DLD1 (cell line): ENCODE measurements around the gene PPP2R5C.
"Not testable (repeated sequence)": the region's sequence is repeated elsewhere in the genome, so short reads cannot be mapped to it uniquely, and the experiment has no call there.

ENCODE experiments used
- in situ Hi-C: cut with HindIII; loops from 2 replicates; pipeline ENCODE4 v1.10.0; 2017; ENCODE audit warnings: low sequenced_read_pairs

PPP2R5C gene

DNA sequence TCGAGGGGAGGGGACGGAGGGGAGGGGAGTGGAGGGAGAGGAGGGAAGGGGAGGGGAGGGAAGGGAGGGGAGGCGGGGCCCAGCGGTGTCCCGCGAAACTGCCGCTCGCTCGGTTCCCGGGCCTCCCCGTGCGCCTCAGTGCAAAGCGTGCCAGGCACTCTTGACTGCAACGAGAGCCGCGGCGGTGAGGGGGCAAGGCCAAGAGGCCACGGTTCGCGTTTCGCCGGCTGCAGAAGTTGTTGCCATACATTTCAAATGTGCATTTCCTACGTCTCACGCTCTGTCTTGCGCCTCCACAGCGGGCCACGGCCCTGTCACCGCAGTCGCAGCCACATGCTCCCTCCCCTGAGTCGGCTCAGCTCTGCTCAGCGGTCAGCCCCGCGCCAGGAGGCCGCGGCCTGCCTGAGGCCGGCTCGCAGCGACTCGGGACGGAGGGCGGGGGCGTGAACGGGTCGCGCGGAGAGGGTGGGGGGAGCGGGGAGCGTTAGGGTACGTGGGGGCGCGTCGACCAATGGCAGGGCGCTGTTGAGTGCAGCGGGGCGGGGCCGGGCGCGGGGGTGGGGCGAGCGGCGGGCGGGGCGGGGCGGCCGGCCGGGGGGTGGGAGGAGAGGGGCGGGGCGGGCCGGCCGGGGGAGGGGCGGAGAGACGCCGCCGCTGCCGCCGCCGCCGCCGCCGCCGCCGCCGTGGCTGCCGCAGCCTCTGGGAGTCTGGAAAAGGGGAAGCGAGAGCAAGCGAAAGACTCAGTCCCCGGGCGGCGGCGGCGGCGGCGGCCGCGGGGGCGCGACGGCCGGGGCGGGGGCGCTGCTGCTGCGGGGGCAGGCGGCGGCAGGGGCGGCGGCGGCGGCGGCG is at the start of gene PPP2R5C:
Gene PPP2R5C, plus strand, starts transcription at position 678 of the 849 bp plus-strand sequence. CDS start 185 bp downstream, outside the sequence.
- in situ Hi-C loops: no loop called here

- in situ Hi-C loops: loop anchor here (25.0 kb wide), 1 partner anchor 250 kb away; the partner anchor contains the start of gene DYNC1H1
Measured at GRCh38 chr14:101711857-101712233, 49.7 kb upstream of the PPP2R5C start.

DNA sequence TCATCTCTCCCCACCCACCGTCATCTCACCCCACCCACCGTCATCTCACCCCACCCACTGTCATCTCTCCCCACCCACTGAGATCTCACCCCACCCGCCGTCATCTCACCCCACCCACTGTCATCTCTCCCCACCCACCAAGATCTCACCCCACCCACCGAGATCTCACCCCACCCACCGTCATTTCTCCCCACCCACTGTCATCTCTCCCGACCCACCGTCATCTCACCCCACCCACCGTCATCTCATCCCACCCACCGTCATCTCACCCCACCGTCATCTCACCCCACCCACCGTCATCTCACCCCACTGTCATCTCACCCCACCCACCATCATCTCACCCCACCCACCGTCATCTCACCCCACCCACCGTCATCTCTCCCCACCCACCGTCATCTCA is 49.2 kb upstream of the PPP2R5C start:
- in situ Hi-C loops: loop anchor here (25.0 kb wide), 1 partner anchor 250 kb away; the partner anchor contains the start of gene DYNC1H1

GRCh38 chr14:101713091-101713490 is 48.4 kb upstream of the PPP2R5C start:
- in situ Hi-C loops: loop anchor here (25.0 kb wide), 1 partner anchor 249 kb away; the partner anchor contains the start of gene DYNC1H1

- in situ Hi-C loops: loop anchor here (25.0 kb wide), 1 partner anchor 249 kb away; the partner anchor contains the start of gene DYNC1H1
Measured at GRCh38 chr14:101713621-101714349, 47.7 kb upstream of the PPP2R5C start.

DNA sequence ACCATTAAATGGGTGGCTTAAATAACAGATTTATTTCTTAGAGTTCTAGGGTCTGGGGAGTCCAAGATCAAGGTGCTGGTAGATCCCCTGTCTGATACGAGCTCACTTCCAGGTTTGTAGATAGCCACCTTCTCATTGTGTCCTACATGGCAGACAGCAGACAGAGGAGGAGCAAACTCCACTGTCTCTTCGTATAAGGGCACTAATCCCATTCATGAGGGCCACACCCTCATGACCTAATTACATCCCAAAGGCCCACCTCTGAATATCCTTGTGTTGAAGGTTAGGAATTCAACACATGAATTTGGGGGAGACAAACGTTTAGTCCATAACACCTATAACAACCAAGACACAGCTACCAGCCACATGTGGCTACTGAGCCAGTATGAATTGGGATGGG is 47.1 kb upstream of the PPP2R5C start:
- in situ Hi-C loops: loop anchor here (25.0 kb wide), 1 partner anchor 248 kb away; the partner anchor contains the start of gene DYNC1H1

DNA sequence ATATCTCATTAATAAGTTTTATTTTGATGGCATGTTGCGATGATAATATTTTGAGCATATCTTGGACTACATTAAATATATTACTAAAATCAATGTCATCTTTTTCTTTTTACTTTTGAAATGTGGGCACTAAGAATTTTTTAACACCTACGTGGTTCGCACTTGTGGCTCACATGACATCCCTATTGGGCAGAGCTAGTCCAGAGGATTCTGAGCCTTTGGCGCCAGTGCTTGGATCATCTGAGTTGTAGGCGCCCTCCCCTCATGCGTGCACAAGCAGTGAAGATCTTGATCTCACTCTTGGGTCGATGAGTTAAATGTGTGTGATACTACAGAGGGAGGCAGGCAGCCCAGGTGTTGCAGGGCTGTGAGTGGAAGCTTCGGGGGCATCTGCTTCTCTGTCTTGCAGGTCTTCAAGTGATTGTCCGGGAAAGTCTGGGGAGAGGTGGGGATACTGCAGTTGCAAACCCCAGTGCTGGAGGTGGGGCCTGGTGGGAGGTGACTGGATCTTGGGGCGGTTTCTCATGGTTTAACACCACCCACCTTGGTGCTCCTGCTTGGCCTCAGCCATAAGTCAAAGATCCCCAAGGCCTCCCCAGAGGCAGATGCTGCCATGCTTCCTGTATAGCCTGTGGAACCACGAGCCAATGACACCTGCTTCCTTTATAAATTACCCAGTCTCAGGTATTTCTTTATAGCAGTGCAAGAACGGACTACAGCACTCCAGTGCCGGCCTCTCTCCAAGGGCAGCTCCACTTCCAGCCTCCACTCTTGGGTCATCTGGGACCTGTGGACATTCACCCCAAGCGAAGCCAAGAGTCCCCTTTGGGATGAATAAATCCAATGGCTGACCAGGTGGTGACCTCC is 46.1 kb upstream of the PPP2R5C start:
- in situ Hi-C loops: loop anchor here (25.0 kb wide), 1 partner anchor 247 kb away; the partner anchor contains the start of gene DYNC1H1

- in situ Hi-C loops: loop anchor here (25.0 kb wide), 1 partner anchor 246 kb away; the partner anchor contains the start of gene DYNC1H1
Measured at GRCh38 chr14:101716077-101716950, 45.2 kb upstream of the PPP2R5C start.

DNA sequence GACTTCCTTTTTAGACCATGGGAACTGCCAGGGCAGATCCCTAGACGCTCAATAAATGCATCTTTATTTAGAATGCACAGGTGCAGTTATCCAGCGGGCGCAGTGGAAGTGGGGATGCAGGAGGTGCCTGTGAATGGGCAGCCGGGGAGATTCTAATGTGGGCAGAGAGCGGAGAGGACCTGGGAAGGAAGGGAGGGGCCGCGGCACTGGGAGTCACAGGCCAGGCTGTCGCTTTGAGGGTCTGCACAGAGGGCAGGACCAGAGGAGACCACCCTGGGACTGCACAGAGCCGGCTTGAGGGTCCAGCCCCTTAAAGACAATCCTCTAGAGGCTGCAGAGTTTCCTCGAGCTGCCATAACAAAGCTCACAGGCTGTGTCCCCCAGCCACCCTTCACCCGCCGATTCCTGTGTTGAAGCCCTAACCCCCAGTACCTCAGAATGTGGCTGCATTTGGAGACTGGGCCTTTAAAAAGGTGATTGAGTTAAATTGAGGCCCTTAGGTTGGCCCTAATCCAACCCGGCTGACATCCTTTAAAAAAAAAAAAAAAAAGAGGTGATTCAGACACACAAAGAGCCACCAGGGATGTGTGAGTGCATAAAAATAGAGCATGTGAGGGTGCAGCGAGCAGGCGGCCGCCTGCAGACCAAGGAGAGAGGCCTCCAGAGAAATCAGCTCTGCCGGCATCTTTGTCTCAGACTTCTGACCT is 44.4 kb upstream of the PPP2R5C start:
- in situ Hi-C loops: loop anchor here (25.0 kb wide), 1 partner anchor 245 kb away; the partner anchor contains the start of gene DYNC1H1

DNA sequence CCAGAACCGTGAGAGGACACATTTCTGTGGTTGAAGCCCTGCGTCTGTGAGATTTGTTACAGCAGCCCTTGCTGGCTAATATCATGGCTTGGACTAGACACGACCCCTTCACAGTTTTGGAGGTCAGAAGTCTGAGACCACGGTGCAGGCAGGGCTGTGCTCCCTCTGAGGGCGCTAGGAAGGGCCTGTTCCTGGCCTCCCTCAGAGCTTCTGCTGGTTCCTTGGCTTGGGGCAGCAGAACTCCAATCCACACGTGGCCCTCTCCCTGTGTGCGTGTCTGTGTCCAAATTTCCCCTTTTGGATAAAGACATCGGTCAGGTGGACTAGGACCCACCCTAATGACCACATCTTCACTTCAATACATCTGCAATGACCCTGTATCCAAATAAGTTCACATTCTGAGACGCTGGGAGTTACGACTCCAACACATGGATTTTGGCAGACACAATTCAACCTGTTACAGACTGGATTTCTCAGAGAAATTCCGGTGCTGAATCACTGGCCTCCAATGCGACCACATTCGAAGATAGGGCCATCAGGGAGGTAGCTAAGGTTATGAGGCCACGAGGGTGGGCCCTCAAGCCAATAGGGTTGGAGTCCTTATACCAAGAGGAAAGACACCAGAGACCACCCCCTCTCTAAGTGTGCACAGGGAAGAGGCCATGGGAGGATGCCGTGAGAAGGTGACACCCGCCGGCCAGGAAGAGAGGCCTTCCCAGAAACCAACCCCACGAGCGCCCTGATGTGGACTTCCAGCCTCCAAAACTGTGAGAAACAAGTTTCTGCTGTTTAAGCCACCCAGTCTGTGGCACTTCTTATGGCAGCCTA is 43.6 kb upstream of the PPP2R5C start:
- in situ Hi-C loops: loop anchor here (25.0 kb wide), 1 partner anchor 244 kb away; the partner anchor contains the start of gene DYNC1H1

- in situ Hi-C loops: loop anchor here (25.0 kb wide), 1 partner anchor 243 kb away; the partner anchor contains the start of gene DYNC1H1
Measured at GRCh38 chr14:101719045-101719645, 42.4 kb upstream of the PPP2R5C start.

- in situ Hi-C loops: loop anchor here (25.0 kb wide), 1 partner anchor 243 kb away; the partner anchor contains the start of gene DYNC1H1
Measured at GRCh38 chr14:101719708-101720107, 41.8 kb upstream of the PPP2R5C start.

DNA sequence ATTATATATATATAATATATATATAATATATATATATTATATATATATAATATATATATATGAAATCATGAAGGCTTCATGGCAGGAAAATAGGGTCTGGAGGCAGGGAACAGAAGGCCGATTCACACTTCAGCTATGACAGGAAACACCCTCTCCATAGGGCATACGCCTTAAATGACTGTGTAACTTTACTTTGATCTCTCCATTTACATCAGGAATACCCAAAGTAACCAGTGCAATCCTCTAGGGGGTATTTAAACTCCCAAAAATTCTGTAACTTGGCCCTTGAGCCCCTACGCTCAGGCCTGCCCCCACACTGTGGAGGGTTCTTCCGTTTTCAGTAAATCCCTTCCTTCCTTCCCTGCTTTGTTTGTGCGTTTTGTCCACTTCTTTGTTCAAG is 40.4 kb upstream of the PPP2R5C start:
- in situ Hi-C loops: loop anchor here (25.0 kb wide), 1 partner anchor 241 kb away; the partner anchor contains the start of gene DYNC1H1

DNA sequence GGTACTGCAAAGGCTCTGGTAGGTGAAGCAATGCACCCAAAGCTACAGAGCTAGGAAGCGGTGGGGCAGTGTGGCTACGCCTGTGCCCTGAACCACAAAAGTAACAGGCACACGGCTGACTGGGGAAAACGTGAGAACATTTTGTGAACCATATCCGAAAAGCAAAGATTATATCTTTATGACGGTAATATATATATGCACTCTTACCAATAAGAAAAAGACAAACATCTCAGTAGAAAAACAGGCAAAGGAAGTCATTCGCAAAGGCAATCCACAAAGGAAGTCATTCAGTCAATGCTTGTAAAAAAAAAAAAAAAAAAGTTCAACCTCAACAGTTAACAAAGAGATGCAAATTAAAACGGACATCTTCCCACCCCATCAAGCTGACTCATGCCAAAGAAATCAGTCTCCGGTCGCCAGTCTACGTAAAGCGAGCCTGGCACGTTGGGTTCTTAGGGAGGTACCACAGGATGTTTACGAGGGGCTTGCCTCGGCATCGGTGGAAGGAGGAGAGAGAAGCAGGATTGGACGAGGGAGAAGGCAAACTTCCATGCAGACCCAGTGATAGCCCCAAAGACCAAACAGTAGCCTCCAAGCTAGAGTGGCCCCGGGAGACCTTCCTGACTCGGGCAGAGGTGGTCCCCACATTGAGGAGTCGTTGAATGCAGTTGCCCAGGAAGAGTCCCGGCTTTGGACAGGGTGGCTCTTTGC is 39.4 kb upstream of the PPP2R5C start:
- in situ Hi-C loops: loop anchor here (25.0 kb wide), 1 partner anchor 240 kb away; the partner anchor contains the start of gene DYNC1H1

DNA sequence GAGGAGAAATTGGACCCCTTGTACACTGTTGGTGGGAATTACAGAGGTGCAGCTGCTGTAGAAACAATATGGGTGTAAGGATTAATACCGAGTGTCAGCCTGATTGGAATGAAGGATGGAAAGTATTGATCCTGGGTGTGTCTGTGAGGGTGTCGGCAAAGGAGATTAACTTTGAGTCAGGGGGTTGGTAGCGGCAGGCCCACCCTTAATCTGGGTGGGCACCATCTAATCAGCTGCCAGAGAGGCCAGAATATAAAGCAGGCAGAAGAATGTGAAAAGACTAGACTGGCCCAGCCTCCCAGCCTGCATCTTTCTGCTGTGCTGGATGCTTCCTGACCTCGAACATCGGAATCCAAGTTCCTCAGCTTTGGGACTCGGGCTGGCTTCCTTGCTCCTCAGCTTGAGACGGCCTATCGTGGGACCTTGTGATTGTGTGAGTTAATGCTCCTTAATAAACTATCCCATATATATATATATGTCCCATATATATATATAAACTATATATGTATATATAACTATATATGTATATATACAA is 38.4 kb upstream of the PPP2R5C start:
- in situ Hi-C loops: loop anchor here (25.0 kb wide), 1 partner anchor 239 kb away; the partner anchor contains the start of gene DYNC1H1

- in situ Hi-C loops: not testable (repeated sequence)
Measured at GRCh38 chr14:101725652-101726051, 35.9 kb upstream of the PPP2R5C start.
